IMR-90 (cell line): Measurements from ENCODE around the gene GNG7. TPM values are rescaled to one million over a fixed set of nuclear protein-coding genes. Genes with fewer than 3 reads are reported as not detected.
A peak's percentile ranks its signal among the peaks of the same experiment; 100 is the strongest.

ENCODE experiments used
- ATAC-seq: fragments of 200-7000 bp; cut with Tn5 transposase; 2 replicates; pipeline ENCODE4 v1.9.1; 2020; ENCODE audit warnings: low read depth, mild to moderate bottlenecking, moderate library complexity
- BruUV-seq: library from RNA; stranded (reverse); fragments of 400-500 nt; replicated peaks from 2 replicates; lab custom pipeline; 2021; lab: Mats Ljungman, UMichigan
- CTCF ChIA-PET: fragments of 300-600 bp; formaldehyde crosslinking; extraction: SDS; loops from one replicate; lab custom pipeline; 2021; ENCODE audit warnings: antibody characterized with exemption; lab: Yijun Ruan, JAX
- POLR2A ChIA-PET: fragments of 300-600 bp; sonication (Branson Sonifier 250); formaldehyde crosslinking; loops from one replicate; lab custom pipeline; 2022; ENCODE audit warnings: antibody characterized with exemption; ENCODE audit not compliant: unreplicated experiment; lab: Charles Lee
- DNase-seq: peaks from one replicate; pipeline ENCODE4 v3.0.0; 2013
- H2AFZ ChIP-seq: replicated peaks from 2 replicates; pipeline ENCODE3; 2013; ENCODE audit warnings: low read length, mild to moderate bottlenecking; ENCODE audit not compliant: poor library complexity
- H2AK5ac ChIP-seq: 2 replicates; pipeline ENCODE4 v1.6.1; 2013; ENCODE audit warnings: low read depth, low read length, inconsistent platforms
- H2AK9ac ChIP-seq: replicated peaks from 2 replicates; pipeline ENCODE3; 2013; ENCODE audit warnings: mild to moderate bottlenecking, low read depth, low read length, moderate library complexity; ENCODE audit not compliant: poor library complexity
- H2BK120ac ChIP-seq: 2 replicates; pipeline ENCODE4 v1.6.1; 2013; ENCODE audit warnings: low read depth, low read length, inconsistent platforms
- H2BK15ac ChIP-seq: 3 replicates; pipeline ENCODE4 v1.6.1; 2013; ENCODE audit warnings: low read depth, low read length, inconsistent platforms
- H2BK20ac ChIP-seq: 2 replicates; pipeline ENCODE4 v1.6.1; 2013; ENCODE audit warnings: low read depth, mild to moderate bottlenecking, inconsistent platforms, low read length, moderate library complexity
- H2BK5ac ChIP-seq: 2 replicates; pipeline ENCODE4 v1.6.1; 2013; ENCODE audit warnings: mild to moderate bottlenecking, low read depth, low read length, inconsistent platforms; ENCODE audit not compliant: poor library complexity, severe bottlenecking
- H3K14ac ChIP-seq: replicated peaks from 2 replicates; pipeline ENCODE4 v1.6.1; 2013; ENCODE audit warnings: low read depth, low read length, inconsistent platforms
- H3K18ac ChIP-seq: 2 replicates; pipeline ENCODE4 v1.6.1; 2013; ENCODE audit warnings: low read depth, low read length, control low read depth
- H3K23ac ChIP-seq: 2 replicates; pipeline ENCODE4 v1.6.1; 2013; ENCODE audit warnings: low read depth, low read length, inconsistent platforms
- H3K27ac ChIP-seq: 2 replicates; pipeline ENCODE4 v1.5.1; 2013; ENCODE audit warnings: mild to moderate bottlenecking, control low read depth, low read length; ENCODE audit not compliant: insufficient read depth
- H3K27me3 ChIP-seq: 2 replicates; pipeline ENCODE4 v1.6.1; 2013; ENCODE audit warnings: low read length; ENCODE audit not compliant: control insufficient read depth, insufficient read depth
- H3K36me3 ChIP-seq: 2 replicates; pipeline ENCODE4 v1.6.1; 2013; ENCODE audit warnings: low read length, mixed read lengths; ENCODE audit not compliant: control insufficient read depth, insufficient read depth
- H3K4ac ChIP-seq: 2 replicates; pipeline ENCODE4 v1.6.1; 2013; ENCODE audit warnings: low read depth, low read length, inconsistent platforms
- H3K4me1 ChIP-seq: 2 replicates; pipeline ENCODE4 v1.6.1; 2013; ENCODE audit warnings: low read length, mixed read lengths; ENCODE audit not compliant: control insufficient read depth, insufficient read depth
- H3K4me2 ChIP-seq: 2 replicates; pipeline ENCODE4 v1.6.1; 2013; ENCODE audit warnings: low read depth, mild to moderate bottlenecking, control low read depth, low read length, moderate library complexity
- H3K4me3 ChIP-seq: 2 replicates; pipeline ENCODE4 v1.5.1; 2013; ENCODE audit warnings: low read depth, mild to moderate bottlenecking, control low read depth, low read length, moderate library complexity; ENCODE audit not compliant: insufficient read depth
- H3K56ac ChIP-seq: 2 replicates; pipeline ENCODE4 v1.6.1; 2013; ENCODE audit warnings: low read length, inconsistent platforms; ENCODE audit not compliant: insufficient read depth; ENCODE audit errors: extremely low read depth
- H3K79me1 ChIP-seq, 2 experiments: 2 replicates each; pipeline ENCODE4 v1.6.1; 2013; ENCODE audit warnings: low read length in 2 of 2, inconsistent platforms in 1 of 2, low read depth in 1 of 2
- H3K9ac ChIP-seq: 2 replicates; pipeline ENCODE4 v1.6.1; 2013; ENCODE audit warnings: low read depth, low read length, control low read depth
- H3K9me1 ChIP-seq: 2 replicates; pipeline ENCODE4 v1.6.1; 2013; ENCODE audit warnings: low read length, inconsistent platforms; ENCODE audit not compliant: insufficient read depth
- H3K9me3 ChIP-seq: 2 replicates; pipeline ENCODE4 v1.6.1; 2013; ENCODE audit warnings: low read length; ENCODE audit not compliant: control insufficient read depth, insufficient read depth
- H4K20me1 ChIP-seq: 2 replicates; pipeline ENCODE4 v1.6.1; 2013; ENCODE audit warnings: low read length, inconsistent platforms; ENCODE audit not compliant: insufficient read depth
- H4K5ac ChIP-seq: 2 replicates; pipeline ENCODE4 v1.6.1; 2013; ENCODE audit warnings: mild to moderate bottlenecking, low read depth, low read length, control low read depth
- H4K8ac ChIP-seq, 2 experiments: 2 replicates each; pipeline ENCODE4 v1.6.1; 2013; ENCODE audit warnings: low read depth in 2 of 2, low read length in 2 of 2, control low read depth in 1 of 2, inconsistent platforms in 1 of 2
- H4K91ac ChIP-seq: 2 replicates; pipeline ENCODE4 v1.6.1; 2013; ENCODE audit warnings: low read depth, low read length, inconsistent platforms; ENCODE audit not compliant: insufficient read depth
- CHD1 ChIP-seq: IDR thresholded peaks from 2 replicates; pipeline ENCODE4 v1.6.1; 2012; ENCODE audit warnings: low read depth, low read length, improper control_type of control experiment
- FOS ChIP-seq: fragments of 150-350 bp; IDR thresholded peaks from 2 replicates; pipeline ENCODE4 v1.6.1; 2016; ENCODE audit warnings: low read depth, low read length
- MXI1 ChIP-seq: IDR thresholded peaks from 2 replicates; pipeline ENCODE4 v1.6.1; 2012; ENCODE audit warnings: low read depth, mild to moderate bottlenecking, low read length, moderate library complexity, borderline replicate concordance
- WGBS, 2 experiments: methylation state at CpG; one replicate each; pipeline versions ENCODE4 v1.1.5 to v1.1.7; 2013; ENCODE audit warnings: missing lambda C conversion rate in 2 of 2; ENCODE audit not compliant: insufficient read length in 1 of 2; ENCODE audit errors: extremely low coverage in 2 of 2; 5-methylcytosine and 5-hydroxymethylcytosine counted together
- dilution Hi-C: fragments of 300-500 bp; cut with HindIII; formaldehyde crosslinking; loops from one replicate; pipeline ENCODE4 v1.14.3; 2018; ENCODE audit warnings: low sequenced_read_pairs; ENCODE audit not compliant: unreplicated experiment
- in situ Hi-C: fragments of 300-500 bp; cut with MboI; formaldehyde crosslinking; loops from 3 replicates; pipeline ENCODE4 v1.14.3; 2019; ENCODE audit warnings: low sequenced_read_pairs, inconsistent platforms, mixed read lengths
- intact Hi-C: fragments of 100-400 bp; cut with micrococcal nuclease; formaldehyde crosslinking; loops from 2 replicates; pipeline ENCODE4 v1.10.0; 2022
- polyA plus RNA-seq, 3 experiments: library from polyadenylated mRNA; depleted of rRNA; stranded (reverse); fragments of >200 nt; gene quantifications; 2 replicates each; pipeline ENCODE4 v1.2.3, GENCODE V29; 2012; ENCODE audit warnings: low replicate concordance in 1 of 3
- total RNA-seq: library from RNA; depleted of rRNA; stranded (reverse); fragments of >200 nt; gene quantifications from 2 replicates; pipeline ENCODE4 v1.2.3, GENCODE V29; 2012

GNG7 gene
- total and polyA plus RNA-seq, 2 of the 4 experiments (the other 2 are of a cell fraction): under 0.01 to 0.21 TPM

DNA sequence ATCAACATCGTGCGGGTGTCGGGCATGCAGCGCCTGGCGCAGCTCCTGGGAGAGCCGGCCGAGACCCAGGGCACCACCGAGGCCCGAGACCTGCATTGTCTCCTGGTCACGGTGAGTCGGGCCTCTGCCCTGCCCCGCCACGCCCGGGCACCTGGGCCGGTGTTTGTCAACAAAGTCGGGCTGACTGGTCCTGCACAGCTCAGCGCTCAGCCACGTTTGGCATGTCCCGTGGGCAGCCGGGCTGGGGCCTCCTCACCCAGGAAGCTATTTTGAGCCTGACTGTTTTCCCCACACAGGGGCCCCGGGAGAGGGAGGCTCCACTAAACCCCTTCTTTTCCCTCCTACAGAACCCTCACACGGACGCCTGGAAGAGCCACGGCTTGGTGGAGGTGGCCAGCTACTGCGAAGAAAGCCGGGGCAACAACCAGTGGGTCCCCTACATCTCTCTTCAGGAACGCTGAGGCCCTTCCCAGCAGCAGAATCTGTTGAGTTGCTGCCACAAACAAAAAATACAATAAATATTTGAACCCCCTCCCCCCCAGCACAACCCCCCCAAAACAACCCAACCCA is 225.3 kb downstream of the GNG7 start:
- H3K4ac ChIP-seq: peak overlapping the region; percentile 83
- peak overlapping the region; percentile 25; the same call in 1 of the 2 replicates for H4K91ac ChIP-seq
- peaks cover under 1% of the 10 kb centered on the region for H3K9me3 ChIP-seq
- peak; percentile 34 for DNase-seq
- H4K5ac ChIP-seq: no peak overlapping the region
- H3K4me1 ChIP-seq: peaks cover 4% of the 10 kb centered on the region; the same call in 1 of the 2 replicates
- dilution Hi-C loops: no loop called here
- peak overlapping the region; percentile 31; the same call in 1 of the 2 replicates for H2AK5ac ChIP-seq
- ATAC-seq: no peak
- H3K36me3 ChIP-seq: peaks cover 4% of the 10 kb centered on the region; the same call in 1 of the 2 replicates
- 0% methylated on average over 4 of the region's 27 CpGs; no CpG with 5 or more reads in 1 of the 2 experiments for WGBS, 2 experiments
- peak overlapping the region; percentile 38 for H2AK9ac ChIP-seq
- H2BK15ac ChIP-seq: no peak overlapping the region
- H3K23ac ChIP-seq: peak overlapping the region; percentile 83
- peak overlapping the region; percentile 85 for H3K4me2 ChIP-seq
- POLR2A ChIA-PET: interaction anchor here (0.5 to 3.3 kb wide), 9 partner anchors 14 to 137 kb away, joined by 3 to 63 read pairs (median 10); no protein-coding TSS in a partner anchor
- no peaks in the 10 kb centered on the region for H3K9me1 ChIP-seq
- CTCF ChIA-PET: interaction anchor here (0.6 to 2.1 kb wide), 5 partner anchors 66 to 135 kb away, joined by 3 to 16 read pairs (median 7); no protein-coding TSS in a partner anchor
- H3K14ac ChIP-seq: peak overlapping the region; percentile 92
- no peaks in the 10 kb centered on the region for H3K27me3 ChIP-seq
- H2BK20ac ChIP-seq: no peak overlapping the region
- peaks cover 0 to 19% of the 10 kb centered on the region in 2 experiments; a peak in 1 of 4 replicates for H3K79me1 ChIP-seq
- in situ Hi-C loops: loop anchor here (5.0 kb wide), 1 partner anchor 60 kb away; no protein-coding TSS in a partner anchor
- intact Hi-C loops: loop anchor here (10.0 kb wide), 1 partner anchor 268 kb away; the partner anchor contains the start of gene SLC39A3
- H3K56ac ChIP-seq: peak overlapping the region; percentile 78
- no peak overlapping the region for H3K18ac ChIP-seq
- H4K8ac ChIP-seq: peak overlapping the region in 1 of 2 experiments; percentile 66; a peak in 2 of 4 replicates
- TF ChIP-seq MXI1: 0 out of 2 replicates have a peak, but pooled peaks have one; percentile 6
- no peak for TF ChIP-seq FOS
- peak; percentile 66 for TF ChIP-seq CHD1
- peak overlapping the region; percentile 87 for H3K9ac ChIP-seq
- no TSS peak for BruUV-seq
- H2AFZ ChIP-seq: peak overlapping the region; percentile 44
- H2BK120ac ChIP-seq: peak overlapping the region; percentile 5; the same call in 1 of the 2 replicates
- H3K27ac ChIP-seq: peak overlapping the region; percentile 76
- H4K20me1 ChIP-seq: peaks cover 36% of the 10 kb centered on the region
- peak overlapping the region; percentile 85 for H2BK5ac ChIP-seq
- peak overlapping the region; percentile 84 for H3K4me3 ChIP-seq
